Epithelial cell of alveolus of lung (primary cell): ENCODE data around the gene FMOD. TPM values are rescaled to one million over a fixed set of nuclear protein-coding genes. Genes with fewer than 3 reads are reported as not detected.

Experiments used
- total RNA-seq: library from RNA; depleted of rRNA; stranded (reverse); fragments of >200 nt; gene quantifications from 2 replicates; pipeline ENCODE4 v1.2.1, GENCODE V29; 2015

FMOD gene
- 4.7 and 18.1 TPM in 2 replicates for total RNA-seq

GRCh38 chr1:203351037-203351625 is at the start of gene FMOD:
Gene FMOD, minus strand, starts transcription at chr1:203351122. Its CDS starts 2,852 bp downstream, at chr1:203348270.

GRCh38 chr1:203304919-203305808 is 45.8 kb downstream of the FMOD start, which contains the start of gene BTG2:
Gene BTG2, plus strand, starts transcription at chr1:203305519. Its CDS starts 88 bp downstream, at chr1:203305607.

Other genes starting within 250 kb of the FMOD start
- gene ADORA1, start 223.4 kb downstream of the FMOD start, total RNA-seq: 0.48 and 0.52 TPM in 2 replicates
- 8.5 TPM in 1 of 2 replicates, not detected in the other for gene MYBPH, start 175.3 kb downstream of the FMOD start, total RNA-seq
- 1.8 TPM in 1 of 2 replicates, not detected in the other for gene CHI3L1, start 164.4 kb downstream of the FMOD start, total RNA-seq
- not detected in 2 replicates for gene CHIT1, start 121.4 kb downstream of the FMOD start, total RNA-seq
- gene BTG2, start 45.6 kb downstream of the FMOD start, total RNA-seq: 10.2 and 11.0 TPM in 2 replicates
- under 0.01 TPM in 2 replicates for gene PRELP, start 124.7 kb upstream of the FMOD start, total RNA-seq
- gene OPTC, start 143.0 kb upstream of the FMOD start, total RNA-seq: not detected in 2 replicates